ENCODE measurements around the gene DGCR2. TPM values are rescaled to one million over a fixed set of nuclear protein-coding genes. Genes with fewer than 3 reads are reported as not detected.

The DGCR2 gene
- total and polyA plus RNA-seq, 2 experiments from 2014 or later = 18.5 to 83.0 TPM

DNA sequence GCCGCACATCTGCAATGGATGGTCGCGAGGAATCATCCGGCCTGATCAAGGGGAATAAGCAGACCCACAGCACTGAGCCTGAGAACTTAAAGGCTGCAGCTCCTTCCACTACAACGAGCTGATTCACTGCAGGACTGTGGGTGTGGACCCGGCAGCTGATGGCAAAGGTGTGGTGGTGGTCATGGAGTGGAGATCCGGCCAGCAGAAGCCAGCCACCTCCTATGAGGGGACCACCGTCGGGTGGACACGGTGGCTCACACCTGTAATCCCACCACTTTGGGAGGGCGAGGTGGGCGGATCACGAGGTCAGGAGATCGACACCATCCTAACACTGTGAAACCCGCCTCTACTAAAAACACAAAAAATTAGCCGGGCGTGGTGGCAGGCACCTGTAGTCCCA, 66.4 kb downstream of the DGCR2 start:
- Histone ChIP-seq H3K36me3 (ENCODE audit: insufficient read depth) (no peaks in the 10 kb centered on the region; the same call in 1 of the 2 replicates), H2AFZ (no peak overlapping the region), H3K4me3 (no peak overlapping the region), H3K27ac (ENCODE audit: low read depth) (no peak overlapping the region), H3K4me2 (no peak overlapping the region), H3K27me3 (ENCODE audit: insufficient read depth) (no peaks in the 10 kb centered on the region), H3K79me2 (replicated peaks; ENCODE audit: insufficient read depth) (no peaks in the 10 kb centered on the region; the same call in 1 of the 2 replicates), H3K4me1 (ENCODE audit: insufficient read depth) (no peaks in the 10 kb centered on the region), H4K20me1 (replicated peaks; ENCODE audit: insufficient read depth) (peaks cover 12% of the 10 kb centered on the region), H3F3A (replicated peaks; ENCODE audit: low read depth) (no peaks in the 10 kb centered on the region), H3K9me2 (ENCODE audit: insufficient read depth) (no peaks in the 10 kb centered on the region)
- DNase-seq (ENCODE audit: low spot score) = no peak
- H3K27ac Mint-ChIP-seq = no peak overlapping the region
- H3K36me3 Mint-ChIP-seq (ENCODE audit: low read depth) = peaks cover 27% of the 10 kb centered on the region
- no peak overlapping the region for H3K4me3 Mint-ChIP-seq
- no peak for TF ChIP-seq JUNB (IDR thresholded peaks at IDR 0.05; ENCODE audit: unreplicated experiment)
- TF ChIP-seq EZH2 (IDR thresholded peaks at IDR 0.05; ENCODE audit: low read depth, unreplicated experiment) = no peak
- TF ChIP-seq, protein P1, sequence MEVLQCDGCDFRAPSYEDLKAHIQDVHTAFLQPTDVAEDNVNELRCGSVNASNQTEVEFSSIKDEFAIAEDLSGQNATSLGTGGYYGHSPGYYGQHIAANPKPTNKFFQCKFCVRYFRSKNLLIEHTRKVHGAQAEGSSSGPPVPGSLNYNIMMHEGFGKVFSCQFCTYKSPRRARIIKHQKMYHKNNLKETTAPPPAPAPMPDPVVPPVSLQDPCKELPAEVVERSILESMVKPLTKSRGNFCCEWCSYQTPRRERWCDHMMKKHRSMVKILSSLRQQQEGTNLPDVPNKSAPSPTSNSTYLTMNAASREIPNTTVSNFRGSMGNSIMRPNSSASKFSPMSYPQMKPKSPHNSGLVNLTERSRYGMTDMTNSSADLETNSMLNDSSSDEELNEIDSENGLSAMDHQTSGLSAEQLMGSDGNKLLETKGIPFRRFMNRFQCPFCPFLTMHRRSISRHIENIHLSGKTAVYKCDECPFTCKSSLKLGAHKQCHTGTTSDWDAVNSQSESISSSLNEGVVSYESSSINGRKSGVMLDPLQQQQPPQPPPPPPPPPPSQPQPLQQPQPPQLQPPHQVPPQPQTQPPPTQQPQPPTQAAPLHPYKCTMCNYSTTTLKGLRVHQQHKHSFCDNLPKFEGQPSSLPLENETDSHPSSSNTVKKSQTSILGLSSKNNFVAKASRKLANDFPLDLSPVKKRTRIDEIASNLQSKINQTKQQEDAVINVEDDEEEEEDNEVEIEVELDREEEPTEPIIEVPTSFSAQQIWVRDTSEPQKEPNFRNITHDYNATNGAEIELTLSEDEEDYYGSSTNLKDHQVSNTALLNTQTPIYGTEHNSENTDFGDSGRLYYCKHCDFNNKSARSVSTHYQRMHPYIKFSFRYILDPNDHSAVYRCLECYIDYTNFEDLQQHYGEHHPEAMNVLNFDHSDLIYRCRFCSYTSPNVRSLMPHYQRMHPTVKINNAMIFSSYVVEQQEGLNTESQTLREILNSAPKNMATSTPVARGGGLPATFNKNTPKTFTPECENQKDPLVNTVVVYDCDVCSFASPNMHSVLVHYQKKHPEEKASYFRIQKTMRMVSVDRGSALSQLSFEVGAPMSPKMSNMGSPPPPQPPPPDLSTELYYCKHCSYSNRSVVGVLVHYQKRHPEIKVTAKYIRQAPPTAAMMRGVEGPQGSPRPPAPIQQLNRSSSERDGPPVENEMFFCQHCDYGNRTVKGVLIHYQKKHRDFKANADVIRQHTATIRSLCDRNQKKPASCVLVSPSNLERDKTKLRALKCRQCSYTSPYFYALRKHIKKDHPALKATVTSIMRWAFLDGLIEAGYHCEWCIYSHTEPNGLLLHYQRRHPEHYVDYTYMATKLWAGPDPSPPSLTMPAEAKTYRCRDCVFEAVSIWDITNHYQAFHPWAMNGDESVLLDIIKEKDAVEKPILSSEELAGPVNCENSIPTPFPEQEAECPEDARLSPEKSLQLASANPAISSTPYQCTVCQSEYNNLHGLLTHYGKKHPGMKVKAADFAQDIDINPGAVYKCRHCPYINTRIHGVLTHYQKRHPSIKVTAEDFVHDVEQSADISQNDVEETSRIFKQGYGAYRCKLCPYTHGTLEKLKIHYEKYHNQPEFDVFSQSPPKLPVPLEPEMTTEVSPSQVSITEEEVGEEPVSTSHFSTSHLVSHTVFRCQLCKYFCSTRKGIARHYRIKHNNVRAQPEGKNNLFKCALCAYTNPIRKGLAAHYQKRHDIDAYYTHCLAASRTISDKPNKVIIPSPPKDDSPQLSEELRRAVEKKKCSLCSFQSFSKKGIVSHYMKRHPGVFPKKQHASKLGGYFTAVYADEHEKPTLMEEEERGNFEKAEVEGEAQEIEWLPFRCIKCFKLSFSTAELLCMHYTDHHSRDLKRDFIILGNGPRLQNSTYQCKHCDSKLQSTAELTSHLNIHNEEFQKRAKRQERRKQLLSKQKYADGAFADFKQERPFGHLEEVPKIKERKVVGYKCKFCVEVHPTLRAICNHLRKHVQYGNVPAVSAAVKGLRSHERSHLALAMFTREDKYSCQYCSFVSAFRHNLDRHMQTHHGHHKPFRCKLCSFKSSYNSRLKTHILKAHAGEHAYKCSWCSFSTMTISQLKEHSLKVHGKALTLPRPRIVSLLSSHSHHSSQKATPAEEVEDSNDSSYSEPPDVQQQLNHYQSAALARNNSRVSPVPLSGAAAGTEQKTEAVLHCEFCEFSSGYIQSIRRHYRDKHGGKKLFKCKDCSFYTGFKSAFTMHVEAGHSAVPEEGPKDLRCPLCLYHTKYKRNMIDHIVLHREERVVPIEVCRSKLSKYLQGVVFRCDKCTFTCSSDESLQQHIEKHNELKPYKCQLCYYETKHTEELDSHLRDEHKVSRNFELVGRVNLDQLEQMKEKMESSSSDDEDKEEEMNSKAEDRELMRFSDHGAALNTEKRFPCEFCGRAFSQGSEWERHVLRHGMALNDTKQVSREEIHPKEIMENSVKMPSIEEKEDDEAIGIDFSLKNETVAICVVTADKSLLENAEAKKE (CRISPR knock-in tag; IDR thresholded peaks at IDR 0.05) = no peak
- no peak for TF ChIP-seq ZNF331 (CRISPR knock-in tag; IDR thresholded peaks at IDR 0.05; ENCODE audit: low read depth)
- peaks cover 6% of the 10 kb centered on the region for H3K27me3 Mint-ChIP-seq (ENCODE audit: insufficient read depth, low read depth, poor library complexity)
- no peaks in the 10 kb centered on the region; the same call in 2 of the 3 replicates for H3K9me3 Mint-ChIP-seq
- H3K4me1 Mint-ChIP-seq = no peaks in the 10 kb centered on the region
- ATAC-seq = no peak

DNA sequence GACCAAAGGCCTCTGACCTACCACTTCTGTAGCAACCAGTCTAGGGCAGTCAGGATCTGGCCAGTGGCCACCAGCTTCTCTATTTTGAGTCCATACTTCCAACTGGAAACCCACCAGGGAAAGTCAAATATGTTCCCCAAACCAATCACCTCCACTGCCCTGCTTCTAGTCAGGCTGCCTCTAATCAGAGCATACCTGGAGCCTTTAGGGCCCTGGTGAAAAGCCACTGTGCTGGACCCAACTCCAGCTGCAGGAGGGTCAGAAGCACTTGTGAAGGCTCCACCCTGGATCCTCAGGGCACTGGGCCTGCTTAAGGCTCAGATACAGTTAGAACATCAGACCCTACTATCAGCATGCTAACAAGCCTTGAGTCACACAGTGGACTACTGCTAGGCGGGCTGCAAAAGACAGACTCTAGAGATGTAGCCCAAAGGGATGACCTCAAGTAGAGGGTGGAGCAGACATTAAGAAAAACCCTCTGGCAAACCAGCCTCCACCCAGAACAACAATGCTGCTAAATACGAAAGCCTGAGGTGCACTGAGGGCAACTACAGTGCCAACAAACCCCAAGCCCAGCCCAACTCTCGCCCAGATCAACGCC, 69.2 kb downstream of the DGCR2 start:
- peaks cover 12% of the 10 kb centered on the region for H4K20me1 ChIP-seq (replicated peaks; ENCODE audit: insufficient read depth)
- no peaks in the 10 kb centered on the region for H3K27me3 ChIP-seq (ENCODE audit: insufficient read depth)
- Mint-ChIP-seq H3K36me3 (ENCODE audit: low read depth) (peaks cover 29% of the 10 kb centered on the region), H3K4me3 (no peak overlapping the region), H3K27ac (no peak overlapping the region), H3K27me3 (ENCODE audit: insufficient read depth, low read depth, poor library complexity) (peaks cover 2% of the 10 kb centered on the region), H3K9me3 (no peaks in the 10 kb centered on the region; the same call in 2 of the 3 replicates), H3K4me1 (no peaks in the 10 kb centered on the region)
- no peak overlapping the region for H3K4me3 ChIP-seq
- H3K27ac ChIP-seq (ENCODE audit: low read depth) = no peak overlapping the region
- no peaks in the 10 kb centered on the region; the same call in 1 of the 2 replicates for H3K36me3 ChIP-seq (ENCODE audit: insufficient read depth)
- DNase-seq (ENCODE audit: low spot score) (no peak), ATAC-seq (no peak)
- TF ChIP-seq, protein P2, sequence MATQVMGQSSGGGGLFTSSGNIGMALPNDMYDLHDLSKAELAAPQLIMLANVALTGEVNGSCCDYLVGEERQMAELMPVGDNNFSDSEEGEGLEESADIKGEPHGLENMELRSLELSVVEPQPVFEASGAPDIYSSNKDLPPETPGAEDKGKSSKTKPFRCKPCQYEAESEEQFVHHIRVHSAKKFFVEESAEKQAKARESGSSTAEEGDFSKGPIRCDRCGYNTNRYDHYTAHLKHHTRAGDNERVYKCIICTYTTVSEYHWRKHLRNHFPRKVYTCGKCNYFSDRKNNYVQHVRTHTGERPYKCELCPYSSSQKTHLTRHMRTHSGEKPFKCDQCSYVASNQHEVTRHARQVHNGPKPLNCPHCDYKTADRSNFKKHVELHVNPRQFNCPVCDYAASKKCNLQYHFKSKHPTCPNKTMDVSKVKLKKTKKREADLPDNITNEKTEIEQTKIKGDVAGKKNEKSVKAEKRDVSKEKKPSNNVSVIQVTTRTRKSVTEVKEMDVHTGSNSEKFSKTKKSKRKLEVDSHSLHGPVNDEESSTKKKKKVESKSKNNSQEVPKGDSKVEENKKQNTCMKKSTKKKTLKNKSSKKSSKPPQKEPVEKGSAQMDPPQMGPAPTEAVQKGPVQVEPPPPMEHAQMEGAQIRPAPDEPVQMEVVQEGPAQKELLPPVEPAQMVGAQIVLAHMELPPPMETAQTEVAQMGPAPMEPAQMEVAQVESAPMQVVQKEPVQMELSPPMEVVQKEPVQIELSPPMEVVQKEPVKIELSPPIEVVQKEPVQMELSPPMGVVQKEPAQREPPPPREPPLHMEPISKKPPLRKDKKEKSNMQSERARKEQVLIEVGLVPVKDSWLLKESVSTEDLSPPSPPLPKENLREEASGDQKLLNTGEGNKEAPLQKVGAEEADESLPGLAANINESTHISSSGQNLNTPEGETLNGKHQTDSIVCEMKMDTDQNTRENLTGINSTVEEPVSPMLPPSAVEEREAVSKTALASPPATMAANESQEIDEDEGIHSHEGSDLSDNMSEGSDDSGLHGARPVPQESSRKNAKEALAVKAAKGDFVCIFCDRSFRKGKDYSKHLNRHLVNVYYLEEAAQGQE (IDR thresholded peaks at IDR 0.05; ENCODE audit: unreplicated experiment) = no peak
- TF ChIP-seq, protein P3, sequence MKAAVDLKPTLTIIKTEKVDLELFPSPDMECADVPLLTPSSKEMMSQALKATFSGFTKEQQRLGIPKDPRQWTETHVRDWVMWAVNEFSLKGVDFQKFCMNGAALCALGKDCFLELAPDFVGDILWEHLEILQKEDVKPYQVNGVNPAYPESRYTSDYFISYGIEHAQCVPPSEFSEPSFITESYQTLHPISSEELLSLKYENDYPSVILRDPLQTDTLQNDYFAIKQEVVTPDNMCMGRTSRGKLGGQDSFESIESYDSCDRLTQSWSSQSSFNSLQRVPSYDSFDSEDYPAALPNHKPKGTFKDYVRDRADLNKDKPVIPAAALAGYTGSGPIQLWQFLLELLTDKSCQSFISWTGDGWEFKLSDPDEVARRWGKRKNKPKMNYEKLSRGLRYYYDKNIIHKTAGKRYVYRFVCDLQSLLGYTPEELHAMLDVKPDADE (IDR thresholded peaks at IDR 0.05) = no peak
- H3F3A ChIP-seq (replicated peaks; ENCODE audit: low read depth) = no peaks in the 10 kb centered on the region
- H3K4me2 ChIP-seq = no peak overlapping the region
- H3K79me2 ChIP-seq (replicated peaks; ENCODE audit: insufficient read depth) = no peaks in the 10 kb centered on the region; the same call in 1 of the 2 replicates
- no peaks in the 10 kb centered on the region for H3K9me2 ChIP-seq (ENCODE audit: insufficient read depth)
- no peaks in the 10 kb centered on the region for H3K4me1 ChIP-seq (ENCODE audit: insufficient read depth)
- no peak overlapping the region for H2AFZ ChIP-seq

Data from GM23338 (cell line).